H1 (cell line): Measurements from ENCODE around the gene RAD9A. TPM values are rescaled to one million over a fixed set of nuclear protein-coding genes. Genes with fewer than 3 reads are reported as not detected.
A peak's percentile ranks its signal among the peaks of the same experiment; 100 is the strongest.

ENCODE experiments used
- CTCF ChIA-PET: fragments of 300-600 bp; sonication (Branson Sonifier 250); formaldehyde crosslinking; loops from one replicate; lab custom pipeline; 2021; ENCODE audit not compliant: partially characterized antibody; lab: Charles Lee
- POLR2A ChIA-PET: fragments of 300-600 bp; sonication (Branson Sonifier 250); formaldehyde crosslinking; loops from one replicate; lab custom pipeline; 2021; ENCODE audit warnings: inconsistent platforms; ENCODE audit not compliant: partially characterized antibody; lab: Charles Lee
- DNase-seq, 2 experiments: peaks; one replicate each; pipeline versions ENCODE4 v3.0.0 to v3.0.0-alpha.2; 2010 to 2022; ENCODE audit warnings: low spot score in 2 of 2, low read depth in 1 of 2, mixed read lengths in 1 of 2
- FAIRE-seq: peaks from 2 replicates; lab custom pipeline; 2011; peaks lifted over from hg19 to GRCh38; lab: Jason Lieb, UNC
- H2AFZ ChIP-seq: 2 replicates; pipeline ENCODE4 v1.8.1; 2012; ENCODE audit warnings: low read length, inconsistent platforms
- H2AK5ac ChIP-seq: 2 replicates; pipeline ENCODE4 v1.6.1; 2013; ENCODE audit warnings: low read depth, low read length
- H2BK120ac ChIP-seq: replicated peaks from 2 replicates; pipeline ENCODE3; 2013; ENCODE audit warnings: low read depth, low read length, inconsistent platforms
- H2BK12ac ChIP-seq: 2 replicates; pipeline ENCODE4 v1.6.1; 2013; ENCODE audit warnings: low read depth, low read length
- H2BK15ac ChIP-seq: 2 replicates; pipeline ENCODE4 v1.6.1; 2013; ENCODE audit warnings: low read length
- H2BK20ac ChIP-seq: 2 replicates; pipeline ENCODE4 v1.6.1; 2013; ENCODE audit warnings: low read length
- H2BK5ac ChIP-seq: 2 replicates; pipeline ENCODE4 v1.6.1; 2013; ENCODE audit warnings: low read depth, low read length
- H3K14ac ChIP-seq: 2 replicates; pipeline ENCODE4 v1.6.1; 2013; ENCODE audit warnings: inconsistent platforms; ENCODE audit not compliant: insufficient read length
- H3K18ac ChIP-seq: 2 replicates; pipeline ENCODE4 v1.6.1; 2013; ENCODE audit warnings: low read length; ENCODE audit errors: extremely low read depth
- H3K23ac ChIP-seq: 2 replicates; pipeline ENCODE4 v1.6.1; 2013; ENCODE audit warnings: inconsistent platforms; ENCODE audit not compliant: insufficient read length
- H3K23me2 ChIP-seq: 2 replicates; pipeline ENCODE4 v1.6.1; 2013; ENCODE audit warnings: low read depth, low read length
- H3K27ac ChIP-seq: 2 replicates; pipeline ENCODE4 v1.6.1; 2011; ENCODE audit warnings: low read depth, low read length, inconsistent platforms
- H3K27me3 ChIP-seq, 4 experiments: replicated peaks in 1 of 4; 1 replicate in 1 of 4; 2 replicates in 3 of 4; pipeline versions ENCODE4 v1.6.1 to v1.8.1; 2011 to 2013; ENCODE audit warnings: low read length in 3 of 4, mild to moderate bottlenecking in 3 of 4, inconsistent platforms in 2 of 4, mixed read lengths in 2 of 4, moderate library complexity in 1 of 4; ENCODE audit not compliant: control insufficient read depth in 3 of 4, insufficient read depth in 3 of 4; ENCODE audit errors: extremely low read depth in 1 of 4
- H3K36me3 ChIP-seq, 4 experiments: 2 replicates each; pipeline versions ENCODE4 v1.6.1 to v1.8.1; 2011 to 2013; ENCODE audit warnings: mild to moderate bottlenecking in 4 of 4, low read length in 3 of 4, moderate library complexity in 2 of 4, control low read depth in 1 of 4, inconsistent platforms in 1 of 4; ENCODE audit not compliant: insufficient read depth in 4 of 4, control insufficient read depth in 2 of 4
- H3K4ac ChIP-seq: replicated peaks from 2 replicates; pipeline ENCODE3; 2013; ENCODE audit warnings: low read length, low read depth, mixed read lengths, inconsistent platforms; ENCODE audit not compliant: insufficient read length
- H3K4me1 ChIP-seq, 4 experiments: replicated peaks in 1 of 4; 1 replicate in 1 of 4; 2 replicates in 3 of 4; pipeline versions ENCODE4 v1.6.1 to v1.8.1; 2011 to 2013; ENCODE audit warnings: low read length in 3 of 4, inconsistent platforms in 2 of 4, mixed read lengths in 1 of 4; ENCODE audit not compliant: insufficient read depth in 4 of 4, control insufficient read depth in 3 of 4
- H3K4me2 ChIP-seq, 2 experiments: 2 replicates each; pipeline versions ENCODE4 v1.6.1 to v1.8.1; 2011 to 2013; ENCODE audit warnings: low read depth in 2 of 2, low read length in 2 of 2, control low read depth in 1 of 2, inconsistent platforms in 1 of 2, mild to moderate bottlenecking in 1 of 2; ENCODE audit not compliant: insufficient read depth in 1 of 2
- H3K4me3 ChIP-seq, 4 experiments: fragments of 200-600, 300-600 bp in 1 of 4; sonication (generic), shearing (Covaris generic), sonication (Bioruptor Twin) in 1 of 4; 2 replicates each; pipeline versions ENCODE4 v1.5.1 to v1.8.1; 2011 to 2016; ENCODE audit warnings: low read length in 4 of 4, low read depth in 3 of 4, control low read depth in 2 of 4, inconsistent platforms in 2 of 4, mild to moderate bottlenecking in 2 of 4, mixed read lengths in 1 of 4, moderate library complexity in 1 of 4; ENCODE audit not compliant: insufficient read depth in 2 of 4; ENCODE audit errors: extremely low read depth in 1 of 4
- H3K56ac ChIP-seq: replicated peaks from 2 replicates; pipeline ENCODE3; 2013; ENCODE audit warnings: low read depth, mild to moderate bottlenecking, mixed read lengths, low read length, inconsistent platforms; ENCODE audit not compliant: insufficient read length
- H3K79me1 ChIP-seq: 2 replicates; pipeline ENCODE4 v1.6.1; 2013; ENCODE audit warnings: low read depth, low read length, control low read depth
- H3K79me2 ChIP-seq, 2 experiments: 2 replicates each; pipeline versions ENCODE4 v1.6.1 to v1.8.1; 2012 to 2013; ENCODE audit warnings: low read length in 2 of 2, mild to moderate bottlenecking in 2 of 2, inconsistent platforms in 1 of 2; ENCODE audit not compliant: insufficient read depth in 2 of 2, control insufficient read depth in 1 of 2
- H3K9ac ChIP-seq, 4 experiments: replicated peaks in 1 of 4; 1 replicate in 1 of 4; 2 replicates in 3 of 4; pipeline versions ENCODE4 v1.6.1 to v1.8.1; 2011 to 2013; ENCODE audit warnings: low read depth in 3 of 4, low read length in 3 of 4, control low read depth in 2 of 4, mild to moderate bottlenecking in 2 of 4, moderate library complexity in 2 of 4, inconsistent platforms in 1 of 4; ENCODE audit errors: extremely low read depth in 1 of 4
- H3K9me3 ChIP-seq, 2 experiments: 2 replicates each; pipeline versions ENCODE4 v1.6.1 to v1.8.1; 2012 to 2013; ENCODE audit warnings: mild to moderate bottlenecking in 2 of 2, moderate library complexity in 2 of 2, control low read depth in 1 of 2, inconsistent platforms in 1 of 2, low read depth in 1 of 2, low read length in 1 of 2, mixed read lengths in 1 of 2; ENCODE audit not compliant: insufficient read depth in 2 of 2
- H4K20me1 ChIP-seq, 2 experiments: replicated peaks in 1 of 2; 2 replicates each; pipeline versions ENCODE3 to v1.8.1; 2011 to 2013; ENCODE audit warnings: inconsistent platforms in 2 of 2, low read length in 2 of 2, mild to moderate bottlenecking in 1 of 2; ENCODE audit not compliant: insufficient read depth in 2 of 2, control insufficient read depth in 1 of 2
- H4K5ac ChIP-seq: 2 replicates; pipeline ENCODE4 v1.6.1; 2013; ENCODE audit warnings: low read length, low read depth, mixed read lengths, inconsistent platforms; ENCODE audit not compliant: insufficient read length
- H4K8ac ChIP-seq: 2 replicates; pipeline ENCODE4 v1.8.0; 2013; ENCODE audit warnings: mild to moderate bottlenecking, moderate library complexity, low read length, inconsistent platforms; ENCODE audit not compliant: insufficient read depth; ENCODE audit errors: extremely low read depth
- H4K91ac ChIP-seq: replicated peaks from 2 replicates; pipeline ENCODE3; 2013; ENCODE audit warnings: low read length, mixed read lengths, inconsistent platforms; ENCODE audit not compliant: insufficient read length
- CBX8 ChIP-seq: fragments of 300-800, 300-1000 bp; sonication (generic); IDR thresholded peaks from 2 replicates; pipeline ENCODE4 v1.7.1; 2016; ENCODE audit warnings: low read depth, low read length, borderline replicate concordance
- CEBPB ChIP-seq: IDR thresholded peaks from 2 replicates; pipeline ENCODE4 v1.6.1; 2012; ENCODE audit warnings: low read depth, low read length
- MAX ChIP-seq: IDR thresholded peaks from 2 replicates; pipeline ENCODE4 v1.6.1; 2012; ENCODE audit warnings: inconsistent platforms
- POU5F1 ChIP-seq: IDR thresholded peaks from 2 replicates; pipeline ENCODE4 v1.6.1; 2011; ENCODE audit warnings: low read depth, mild to moderate bottlenecking, low read length, moderate library complexity
- RNF2 ChIP-seq: fragments of 200-900, 300-1000 bp; sonication (generic); IDR thresholded peaks from 2 replicates; pipeline ENCODE4 v1.7.1; 2016; ENCODE audit warnings: borderline replicate concordance, low read depth, mild to moderate bottlenecking, antibody characterized with exemption, low read length; ENCODE audit not compliant: poor library complexity, severe bottlenecking; ENCODE audit errors: missing control alignments
- SP4 ChIP-seq: IDR thresholded peaks from 2 replicates; pipeline ENCODE4 v1.6.1; 2012; ENCODE audit warnings: low read length, inconsistent platforms
- WGBS, 2 experiments: shearing (Covaris generic) in 1 of 2; methylation state at CpG; one replicate each; pipeline versions ENCODE4 v1.1.6 to v1.1.7; 2013 to 2015; ENCODE audit warnings: low lambda C conversion rate in 2 of 2, mixed read lengths in 2 of 2, inconsistent platforms in 1 of 2, low coverage in 1 of 2, missing lambda C conversion rate in 1 of 2; ENCODE audit not compliant: insufficient replicate concordance in 2 of 2, insufficient coverage in 1 of 2, insufficient read length in 1 of 2; ENCODE audit errors: extremely low coverage in 1 of 2, missing lambda C conversion rate in 1 of 2; 5-methylcytosine and 5-hydroxymethylcytosine counted together
- polyA plus RNA-seq, 7 experiments: library from polyadenylated mRNA; depleted of rRNA in 3 of 7; stranded (reverse) in 5 of 7; unstranded in 2 of 7; fragments of >200 nt in 5 of 7; fragments of 200-250 nt in 2 of 7; gene quantifications; 1 replicate in 5 of 7; 2 replicates in 1 of 7; 4 replicates in 1 of 7; pipeline versions ENCODE4 v1.2.1 to v1.2.3, GENCODE V29; 2011 to 2013; ENCODE audit warnings: missing spikeins in 2 of 7, mixed read lengths in 2 of 7
- total RNA-seq: library from RNA; stranded (reverse); fragmentation: NEBNext Ultra II Directional; extraction: Animal tissue kit (Norgen Biotek cat#: 25700); gene quantifications from 2 replicates; pipeline ENCODE4 v1.2.1, GENCODE V29; 2021

RAD9A gene
- total and polyA plus RNA-seq, 2 of the 8 experiments (the other 6 are each of a cell fraction or from before 2014, with no cell fraction given) = 22.2 to 25.5 TPM

- Histone ChIP-seq H3K18ac (no peak overlapping the region), H3K27me3 (peaks cover 0 to 8% (median 5%) of the 10 kb centered on the region in 4 experiments; a peak in 4 of 7 replicates), H4K20me1 (peaks cover 0 to 3% of the 10 kb centered on the region in 2 experiments), H3K79me1 (no peaks in the 10 kb centered on the region), H4K91ac (no peak overlapping the region), H2BK15ac (0 out of 2 replicates have a peak overlapping the region, but pooled peaks have one; percentile 46), H3K4me1 (peaks cover 4 to 15% (median 11%) of the 10 kb centered on the region in 4 experiments), H3K23me2 (peaks cover 12% of the 10 kb centered on the region; the same call in 1 of the 2 replicates), H3K4me3 (no peak overlapping the region), H3K4ac (no peak overlapping the region), H4K8ac (peak overlapping the region; percentile 3; the same call in 1 of the 2 replicates), H4K5ac (no peak overlapping the region), H2AK5ac (no peak overlapping the region), H3K14ac (no peak overlapping the region), H2BK120ac (no peak overlapping the region), H3K36me3 (no peaks in the 10 kb centered on the region), H2BK5ac (no peak overlapping the region), H3K9ac (no peak overlapping the region), H3K27ac (no peak overlapping the region), H3K4me2 (no peak overlapping the region; a peak in 1 of 4 replicates), H3K79me2 (no peaks in the 10 kb centered on the region), H2BK20ac (no peak overlapping the region), H3K23ac (no peak overlapping the region), H3K56ac (no peak overlapping the region), H3K9me3 (no peaks in the 10 kb centered on the region), H2AFZ (no peak overlapping the region), H2BK12ac (no peak overlapping the region)
- no peak for DNase-seq
- TF ChIP-seq SP4 = no peak
- TF ChIP-seq RNF2 = no peak
- TF ChIP-seq CBX8 = no peak
- TF ChIP-seq POU5F1 = no peak
- TF ChIP-seq CEBPB = no peak
- no peak for TF ChIP-seq MAX
- CTCF ChIA-PET = interaction anchor here (1.3 to 2.4 kb wide), 4 partner anchors 12 to 86 kb away, joined by 3 to 13 read pairs (median 5); partner anchors contain the start of genes PITPNM1, PPP1CA and TBC1D10C
- POLR2A ChIA-PET = interaction anchor here (0.6 to 10.2 kb wide), 16 partner anchors 9 to 74 kb away, joined by 3 to 104 read pairs (median 4); partner anchors contain the start of genes CORO1B, PPP1CA, PTPRCAP and RPS6KB2
- no peak for FAIRE-seq
- WGBS, 2 experiments = 88% methylated on average over 21 of the region's 21 CpGs; no CpG with 5 or more reads in 1 of the 2 experiments
Measured at GRCh38 chr11:67419325-67420049, 27.7 kb downstream of the RAD9A start.
